ENCODE data around the gene SENP6.

GRCh38 chr6:75624988-75625387, 23.3 kb downstream of the SENP6 start:
- TF ChIP-seq CTCF (IDR thresholded peaks at IDR 0.05) (no peak), POLR2A (IDR thresholded peaks at IDR 0.05) (no peak)
